Liver (tissue), 9 donors: ENCODE data around the gene C10orf67. TPM values are rescaled to one million over a fixed set of nuclear protein-coding genes. Genes with fewer than 3 reads are reported as not detected.
A peak's percentile ranks its signal among the peaks of the same experiment; 100 is the strongest.

Experiments used
- DNase-seq: peaks from one replicate; pipeline ENCODE4 v3.0.0-alpha.2; 2017; ENCODE audit warnings: low spot score
- H3K27ac ChIP-seq, 2 donors: one replicate each; pipeline ENCODE4 v1.7.0; 2013; ENCODE audit warnings: inconsistent platforms in 2 of 2, low read length in 2 of 2, control low read depth in 1 of 2, low read depth in 1 of 2, mild to moderate bottlenecking in 1 of 2
- H3K27me3 ChIP-seq, 4 donors: one replicate each; pipeline versions ENCODE4 v1.6.1 to v1.7.0; 2013; ENCODE audit warnings: low read length in 3 of 4, inconsistent platforms in 1 of 4, mild to moderate bottlenecking in 1 of 4, moderate library complexity in 1 of 4; ENCODE audit not compliant: control insufficient read depth in 4 of 4, insufficient read depth in 4 of 4
- H3K36me3 ChIP-seq, 4 donors: one replicate each; pipeline versions ENCODE4 v1.6.1 to v1.7.0; 2013; ENCODE audit warnings: low read length in 3 of 4, mild to moderate bottlenecking in 3 of 4, low read depth in 1 of 4, moderate library complexity in 1 of 4; ENCODE audit not compliant: control insufficient read depth in 4 of 4, insufficient read depth in 3 of 4
- H3K4me1 ChIP-seq, 4 donors: one replicate each; pipeline versions ENCODE4 v1.6.1 to v1.7.0; 2013; ENCODE audit warnings: low read length in 3 of 4, mild to moderate bottlenecking in 3 of 4, moderate library complexity in 1 of 4; ENCODE audit not compliant: control insufficient read depth in 4 of 4, insufficient read depth in 4 of 4
- H3K4me3 ChIP-seq, 3 donors: one replicate each; pipeline versions ENCODE4 v1.6.1 to v1.7.0; 2013; ENCODE audit warnings: low read length in 3 of 3, control low read depth in 1 of 3, low read depth in 1 of 3, mild to moderate bottlenecking in 1 of 3
- H3K9ac ChIP-seq, 2 donors: one replicate each; pipeline ENCODE4 v1.7.0; 2013; ENCODE audit warnings: low read length in 2 of 2, mild to moderate bottlenecking in 2 of 2, moderate library complexity in 2 of 2, control low read depth in 1 of 2, low read depth in 1 of 2
- H3K9me3 ChIP-seq, 4 donors: one replicate each; pipeline versions ENCODE4 v1.6.1 to v1.7.0; 2013; ENCODE audit warnings: low read length in 3 of 4; ENCODE audit not compliant: control insufficient read depth in 4 of 4
- ATF3 ChIP-seq: IDR thresholded peaks from 2 replicates; pipeline ENCODE4 v1.6.1; 2016; ENCODE audit warnings: antibody characterized with exemption
- CTCF ChIP-seq: fragments of 150-350 bp; IDR thresholded peaks from 2 replicates; pipeline ENCODE4 v1.5.1; 2017; ENCODE audit warnings: improper control_type of control experiment, low read depth, low read length; ENCODE audit not compliant: missing input control
- EGR1 ChIP-seq, 2 donors: IDR thresholded peaks; 2 replicates each; pipeline ENCODE4 v1.6.1; 2016 to 2018; ENCODE audit warnings: antibody characterized with exemption in 2 of 2, low read depth in 2 of 2
- FOXA1 ChIP-seq: IDR thresholded peaks from 2 replicates; pipeline ENCODE4 v1.6.1; 2016; ENCODE audit warnings: antibody characterized with exemption
- FOXA2 ChIP-seq: IDR thresholded peaks from 2 replicates; pipeline ENCODE4 v1.6.1; 2016; ENCODE audit warnings: antibody characterized with exemption
- GABPA ChIP-seq, 2 donors: IDR thresholded peaks in 1 of 2; conservative IDR thresholded peaks in 1 of 2; 2 replicates each; pipeline ENCODE4 v1.6.1; 2016; ENCODE audit warnings: antibody characterized with exemption in 2 of 2, mild to moderate bottlenecking in 1 of 2, moderate library complexity in 1 of 2
- HNF4A ChIP-seq, 2 donors: conservative IDR thresholded peaks; 2 replicates each; pipeline ENCODE4 v1.6.1; 2016; ENCODE audit warnings: antibody characterized with exemption in 2 of 2, mild to moderate bottlenecking in 2 of 2
- HNF4G ChIP-seq: IDR thresholded peaks from 2 replicates; pipeline ENCODE4 v1.6.1; 2016; ENCODE audit warnings: antibody characterized with exemption
- JUND ChIP-seq, 2 donors: IDR thresholded peaks; 2 replicates each; pipeline ENCODE4 v1.6.1; 2016; ENCODE audit warnings: antibody characterized with exemption in 2 of 2
- MAX ChIP-seq: IDR thresholded peaks from 2 replicates; pipeline ENCODE4 v1.6.1; 2016; ENCODE audit warnings: antibody characterized with exemption
- NR2F2 ChIP-seq: IDR thresholded peaks from 2 replicates; pipeline ENCODE4 v1.6.1; 2016; ENCODE audit warnings: antibody characterized with exemption
- RAD21 ChIP-seq, 2 donors: IDR thresholded peaks; 2 replicates each; pipeline ENCODE4 v1.6.1; 2016; ENCODE audit warnings: antibody characterized with exemption in 2 of 2, mild to moderate bottlenecking in 2 of 2
- REST ChIP-seq: IDR thresholded peaks from 2 replicates; pipeline ENCODE4 v1.6.1; 2016; ENCODE audit warnings: antibody characterized with exemption, mild to moderate bottlenecking
- RXRA ChIP-seq, 2 donors: IDR thresholded peaks; 2 replicates each; pipeline ENCODE4 v1.6.1; 2017 to 2018; ENCODE audit warnings: antibody characterized with exemption in 2 of 2, mild to moderate bottlenecking in 1 of 2
- SP1 ChIP-seq: IDR thresholded peaks from 2 replicates; pipeline ENCODE4 v1.6.1; 2018; ENCODE audit warnings: antibody characterized with exemption, mild to moderate bottlenecking
- TAF1 ChIP-seq: conservative IDR thresholded peaks from 2 replicates; pipeline ENCODE4 v1.6.1; 2016; ENCODE audit warnings: antibody characterized with exemption, mild to moderate bottlenecking
- YY1 ChIP-seq: IDR thresholded peaks from 2 replicates; pipeline ENCODE4 v1.6.1; 2016; ENCODE audit warnings: antibody characterized with exemption, mild to moderate bottlenecking
- ZBTB33 ChIP-seq: IDR thresholded peaks from 2 replicates; pipeline ENCODE4 v1.6.1; 2016; ENCODE audit warnings: antibody characterized with exemption
- WGBS: extraction: QIAGEN DNeasy Blood & Tissue Kit; methylation state at CpG from one replicate; pipeline ENCODE4 v1.1.7; 2013; 5-methylcytosine and 5-hydroxymethylcytosine counted together
- polyA plus RNA-seq, 2 donors: library from polyadenylated mRNA; stranded (reverse) in 1 of 2; unstranded in 1 of 2; fragments of 200-250 nt in 1 of 2; fragments of >200 nt in 1 of 2; fragmentation: Nextera tagmentation in 1 of 2; extraction: Ambion mirVana in 1 of 2; gene quantifications; one replicate each; pipeline versions ENCODE4 v1.2.1 to v1.2.3, GENCODE V29; 2013 to 2015
- total RNA-seq, 2 donors: library from RNA; depleted of rRNA; stranded (reverse); fragments of >200 nt; gene quantifications; one replicate each; pipeline ENCODE4 v1.2.3, GENCODE V29; 2014
- donor health status: healthy.
- donor health status: healthy.
- donor health status: healthy.
- donor health status: healthy.
- donor health status: healthy.

C10orf67 gene
- total and polyA plus RNA-seq, 4 donors: 0.02 TPM; not detected in 3

GRCh38 chr10:23315966-23316365 is 28.6 kb downstream of the C10orf67 start:
- no peaks in the 10 kb centered on the region for H3K27me3 ChIP-seq
- H3K4me3 ChIP-seq: no peak overlapping the region
- no peaks in the 10 kb centered on the region for H3K36me3 ChIP-seq
- no peak for DNase-seq
- peaks cover 0 to 8% (median 3%) of the 10 kb centered on the region in 4 donors for H3K4me1 ChIP-seq
- TF ChIP-seq EGR1 (IDR thresholded peaks at IDR 0.05; ENCODE audit: low read depth in 2 of 2): no peak
- TF ChIP-seq HNF4A (conservative IDR thresholded peaks at IDR 0.05): no peak
- TF ChIP-seq JUND (IDR thresholded peaks at IDR 0.05): no peak
- TF ChIP-seq RAD21 (IDR thresholded peaks at IDR 0.05): no peak
- no peak for TF ChIP-seq SP1
- TF ChIP-seq FOXA1: no peak
- no peak for TF ChIP-seq CTCF
- TF ChIP-seq GABPA (IDR thresholded peaks at IDR 0.05 in 1 of 2, conservative IDR thresholded peaks at IDR 0.05 in 1 of 2): no peak
- no peak for TF ChIP-seq HNF4G
- no peak for TF ChIP-seq TAF1
- TF ChIP-seq REST: no peak
- no peak for TF ChIP-seq YY1
- TF ChIP-seq MAX: no peak
- TF ChIP-seq NR2F2: no peak
- TF ChIP-seq ZBTB33: no peak
- TF ChIP-seq ATF3: no peak
- TF ChIP-seq RXRA (IDR thresholded peaks at IDR 0.05): no peak
- no peak for TF ChIP-seq FOXA2
- no peaks in the 10 kb centered on the region for H3K9me3 ChIP-seq
- 94% methylated on average over 3 of the region's 3 CpGs for WGBS
- no peak overlapping the region for H3K27ac ChIP-seq
- H3K9ac ChIP-seq: no peak overlapping the region

GRCh38 chr10:23314835-23315239 is 29.8 kb downstream of the C10orf67 start:
- Histone ChIP-seq H3K27me3 (no peaks in the 10 kb centered on the region), H3K9ac (no peak overlapping the region), H3K9me3 (no peaks in the 10 kb centered on the region), H3K4me1 (peaks cover 0 to 3% (median 0%) of the 10 kb centered on the region in 4 donors), H3K36me3 (no peaks in the 10 kb centered on the region), H3K4me3 (no peak overlapping the region), H3K27ac (no peak overlapping the region)
- TF ChIP-seq JUND (IDR thresholded peaks at IDR 0.05) (no peak), CTCF (peak; percentile 73), RAD21 (IDR thresholded peaks at IDR 0.05) (peak; percentile 89 to 90)
- DNase-seq: no peak
- WGBS: under 1% methylated on average over 3 of the region's 3 CpGs
